ENCODE data around the gene TET1.

Gene TET1

DNA sequence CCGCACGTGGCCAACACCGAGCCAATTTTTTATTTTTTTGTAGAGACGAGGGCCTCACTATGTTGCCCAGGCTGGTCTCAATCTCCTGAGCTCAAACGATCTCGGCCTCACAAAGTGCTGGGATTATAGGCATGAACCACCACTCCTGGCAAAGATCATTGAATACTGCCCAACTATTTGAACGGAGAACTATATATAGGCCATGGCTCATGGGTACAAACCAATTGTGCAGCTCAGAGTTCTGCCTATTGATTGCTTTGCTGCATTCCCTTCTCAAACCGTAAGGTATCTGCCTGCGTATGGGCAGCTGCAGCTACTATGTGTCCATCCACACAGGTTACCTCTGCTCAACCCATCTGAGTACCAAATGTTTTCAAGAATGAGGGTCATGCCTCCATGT lies 23.2 kb upstream of the TET1 start:
- Histone ChIP-seq H3K9me3 (ENCODE audit: control extremely low read depth in 1 of 5, control insufficient read depth in 4 of 5, insufficient read depth in 2 of 5, low read depth in 1 of 5, low read length in 4 of 5) (no peaks in the 10 kb centered on the region), H3K4me1 (ENCODE audit: control extremely low read depth in 1 of 4, control insufficient read depth in 4 of 4, insufficient read depth in 4 of 4, low read length in 3 of 4) (no peaks in the 10 kb centered on the region), H3K36me3 (ENCODE audit: control insufficient read depth in 4 of 4, insufficient read depth in 4 of 4, low read length in 3 of 4) (no peaks in the 10 kb centered on the region), H3K27me3 (replicated peaks in 2 of 5; ENCODE audit: control insufficient read depth in 4 of 5, insufficient read depth in 5 of 5, low read length in 4 of 5) (no peaks in the 10 kb centered on the region), H3K4me3 (ENCODE audit: control insufficient read depth in 1 of 7, extremely low read depth in 1 of 7, insufficient read depth in 4 of 7, low read depth in 2 of 7, low read length in 6 of 7) (no peak overlapping the region), H3K27ac (ENCODE audit: insufficient read depth in 1 of 2, low read depth in 1 of 2, low read length in 2 of 2, poor library complexity in 1 of 2, severe bottlenecking in 2 of 2) (no peak overlapping the region)
- ChIA-PET CTCF (no interaction called here), POLR2A (no interaction called here)
- no peak for DNase-seq
- WGBS (ENCODE audit: insufficient coverage) = 87% methylated on average over 9 of the region's 9 CpGs

DNA sequence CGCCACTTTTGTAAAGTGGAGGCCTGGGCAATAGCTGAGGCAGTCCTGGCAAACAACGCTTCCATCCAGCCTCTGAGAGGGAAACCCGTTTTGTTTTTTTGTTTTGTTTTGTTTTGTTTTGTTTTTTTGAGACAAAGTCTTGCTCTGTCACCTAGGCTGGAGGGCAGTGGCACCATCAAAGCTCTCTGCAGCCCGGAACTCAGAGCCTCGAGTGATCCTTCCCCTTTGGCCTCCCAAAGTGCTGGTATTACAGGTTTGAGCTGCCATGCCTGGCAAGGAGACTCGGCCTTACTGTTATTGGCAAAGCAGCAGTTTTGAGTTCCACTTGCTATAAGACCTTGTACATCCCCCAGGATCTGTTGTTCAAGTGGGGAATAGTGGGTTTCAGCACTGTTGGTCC lies 22.3 kb upstream of the TET1 start:
- DNase-seq = no peak
- H3K36me3 ChIP-seq (ENCODE audit: control insufficient read depth in 4 of 4, insufficient read depth in 4 of 4, low read length in 3 of 4) = no peaks in the 10 kb centered on the region
- ChIA-PET CTCF (interaction anchor here (2.1 kb wide), 1 partner anchor 12 kb away, joined by 7 read pairs; no protein-coding TSS in a partner anchor), POLR2A (no interaction called here)
- no peaks in the 10 kb centered on the region for H3K4me1 ChIP-seq (ENCODE audit: control extremely low read depth in 1 of 4, control insufficient read depth in 4 of 4, insufficient read depth in 4 of 4, low read length in 3 of 4)
- 93% methylated on average over 5 of the region's 6 CpGs for whole genome bisulfite sequencing (ENCODE audit: insufficient coverage)
- H3K9me3 ChIP-seq (ENCODE audit: control extremely low read depth in 1 of 5, control insufficient read depth in 4 of 5, insufficient read depth in 2 of 5, low read depth in 1 of 5, low read length in 4 of 5) = no peaks in the 10 kb centered on the region
- no peak overlapping the region for H3K27ac ChIP-seq (ENCODE audit: insufficient read depth in 1 of 2, low read depth in 1 of 2, low read length in 2 of 2, poor library complexity in 1 of 2, severe bottlenecking in 2 of 2)
- no peaks in the 10 kb centered on the region for H3K27me3 ChIP-seq (replicated peaks in 2 of 5; ENCODE audit: control insufficient read depth in 4 of 5, insufficient read depth in 5 of 5, low read length in 4 of 5)
- H3K4me3 ChIP-seq (ENCODE audit: control insufficient read depth in 1 of 7, extremely low read depth in 1 of 7, insufficient read depth in 4 of 7, low read depth in 2 of 7, low read length in 6 of 7) = peak overlapping the region in 1 of 7 experiments; percentile 3

DNA sequence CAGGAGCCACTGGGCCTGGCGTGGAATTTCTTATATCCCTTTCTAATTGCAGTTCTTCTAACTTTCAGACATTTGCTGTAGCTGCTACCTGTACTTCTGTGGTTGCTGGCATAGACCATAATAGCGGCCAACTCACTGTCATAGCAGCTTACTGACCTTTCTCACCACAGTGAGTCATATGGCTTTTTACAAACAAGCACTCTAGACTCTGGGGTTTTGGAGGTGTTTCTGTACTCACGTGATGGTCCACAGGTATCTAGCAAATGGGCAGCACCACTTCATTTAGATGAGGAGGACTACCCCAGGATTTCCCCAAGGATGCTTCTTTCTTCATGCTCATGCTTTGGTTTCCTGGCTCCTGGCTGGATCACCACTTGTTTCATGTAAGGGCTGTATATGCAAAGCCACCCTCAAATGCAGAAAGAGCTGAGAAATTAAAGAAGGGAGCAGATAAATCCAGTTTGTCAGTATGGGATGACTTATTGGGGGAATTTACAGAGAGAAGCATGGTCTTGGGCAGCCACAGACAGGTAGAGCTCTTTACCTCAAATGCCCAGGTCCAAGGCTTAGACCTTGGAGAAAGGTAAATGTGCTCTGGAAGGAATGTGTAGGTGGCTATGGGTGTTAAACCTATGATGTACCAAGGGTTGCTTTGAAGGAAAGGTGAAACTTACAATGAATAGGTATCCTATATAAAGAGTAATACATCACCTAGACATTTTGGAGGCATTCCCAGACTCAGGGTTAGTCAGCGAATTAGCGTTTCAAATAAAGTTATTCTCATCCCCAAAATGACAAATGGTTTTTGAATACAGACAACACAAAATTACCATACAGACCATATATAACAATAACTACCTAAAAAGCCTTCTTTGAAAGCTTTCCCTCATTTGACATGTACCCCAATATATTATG lies 16.9 kb upstream of the TET1 start:
- H3K27me3 ChIP-seq (replicated peaks in 2 of 5; ENCODE audit: control insufficient read depth in 4 of 5, insufficient read depth in 5 of 5, low read length in 4 of 5) = no peaks in the 10 kb centered on the region
- no peaks in the 10 kb centered on the region for H3K9me3 ChIP-seq (ENCODE audit: control extremely low read depth in 1 of 5, control insufficient read depth in 4 of 5, insufficient read depth in 2 of 5, low read depth in 1 of 5, low read length in 4 of 5)
- no peaks in the 10 kb centered on the region for H3K36me3 ChIP-seq (ENCODE audit: control insufficient read depth in 4 of 4, insufficient read depth in 4 of 4, low read length in 3 of 4)
- WGBS (ENCODE audit: insufficient coverage) = 73% methylated on average over 4 of the region's 5 CpGs
- POLR2A ChIA-PET = no interaction called here
- H3K27ac ChIP-seq (ENCODE audit: insufficient read depth in 1 of 2, low read depth in 1 of 2, low read length in 2 of 2, poor library complexity in 1 of 2, severe bottlenecking in 2 of 2) = no peak overlapping the region
- CTCF ChIA-PET = interaction anchor here (0.5 to 0.9 kb wide), 3 partner anchors 13 to 394 kb away, joined by 3 read pairs; no protein-coding TSS in a partner anchor
- H3K4me1 ChIP-seq (ENCODE audit: control extremely low read depth in 1 of 4, control insufficient read depth in 4 of 4, insufficient read depth in 4 of 4, low read length in 3 of 4) = no peaks in the 10 kb centered on the region
- peak in 1 of 3 donors; percentile 11 for DNase-seq
- no peak overlapping the region for H3K4me3 ChIP-seq (ENCODE audit: control insufficient read depth in 1 of 7, extremely low read depth in 1 of 7, insufficient read depth in 4 of 7, low read depth in 2 of 7, low read length in 6 of 7)

DNA sequence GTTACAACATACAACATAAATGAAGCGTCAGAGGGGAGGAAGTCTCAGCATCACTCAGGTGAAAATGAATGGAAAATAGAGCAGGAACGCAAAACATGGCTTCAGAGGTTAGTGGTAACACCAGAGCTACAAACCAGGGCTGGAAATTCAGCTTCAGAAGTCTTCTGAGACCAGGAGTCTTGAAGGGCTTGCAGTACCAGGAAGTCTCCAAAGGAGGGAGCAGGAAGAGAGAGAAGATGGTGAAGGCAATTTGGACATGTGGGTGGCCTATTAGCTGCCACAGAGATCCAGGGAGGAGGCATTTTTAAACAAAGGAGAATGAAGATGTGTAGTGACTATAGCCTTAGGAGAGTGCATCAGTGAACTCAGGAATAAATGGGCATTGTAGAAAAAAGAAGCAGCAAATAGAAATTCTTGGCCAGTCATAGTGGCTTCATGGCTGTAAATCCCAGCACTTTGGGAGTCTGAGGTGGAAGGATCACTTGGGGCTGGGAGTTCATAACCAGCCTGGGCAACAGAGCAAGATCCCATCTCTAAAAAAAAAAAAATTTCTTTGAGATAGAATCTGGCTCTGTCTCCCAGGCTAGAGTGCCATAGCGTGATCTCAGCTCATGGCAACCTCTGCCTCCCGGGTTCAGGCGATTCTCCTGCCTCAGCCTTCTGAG lies 9.3 kb upstream of the TET1 start:
- Histone ChIP-seq H3K4me3 (ENCODE audit: control insufficient read depth in 1 of 7, extremely low read depth in 1 of 7, insufficient read depth in 4 of 7, low read depth in 2 of 7, low read length in 6 of 7) (no peak overlapping the region), H3K4me1 (ENCODE audit: control extremely low read depth in 1 of 4, control insufficient read depth in 4 of 4, insufficient read depth in 4 of 4, low read length in 3 of 4) (no peaks in the 10 kb centered on the region), H3K27me3 (replicated peaks in 2 of 5; ENCODE audit: control insufficient read depth in 4 of 5, insufficient read depth in 5 of 5, low read length in 4 of 5) (no peaks in the 10 kb centered on the region), H3K36me3 (ENCODE audit: control insufficient read depth in 4 of 4, insufficient read depth in 4 of 4, low read length in 3 of 4) (no peaks in the 10 kb centered on the region), H3K9me3 (ENCODE audit: control extremely low read depth in 1 of 5, control insufficient read depth in 4 of 5, insufficient read depth in 2 of 5, low read depth in 1 of 5, low read length in 4 of 5) (no peaks in the 10 kb centered on the region), H3K27ac (ENCODE audit: insufficient read depth in 1 of 2, low read depth in 1 of 2, low read length in 2 of 2, poor library complexity in 1 of 2, severe bottlenecking in 2 of 2) (no peak overlapping the region)
- ChIA-PET POLR2A (no interaction called here), CTCF (interaction anchor here (0.6 to 1.7 kb wide), 12 partner anchors 9 to 345 kb away, joined by 3 to 7 read pairs (median 4); partner anchors contain the start of gene TET1)
- WGBS (ENCODE audit: insufficient coverage) = 80% methylated on average over 2 of the region's 5 CpGs
- peak; percentile 71 to 84 (median 81) for DNase-seq

DNA sequence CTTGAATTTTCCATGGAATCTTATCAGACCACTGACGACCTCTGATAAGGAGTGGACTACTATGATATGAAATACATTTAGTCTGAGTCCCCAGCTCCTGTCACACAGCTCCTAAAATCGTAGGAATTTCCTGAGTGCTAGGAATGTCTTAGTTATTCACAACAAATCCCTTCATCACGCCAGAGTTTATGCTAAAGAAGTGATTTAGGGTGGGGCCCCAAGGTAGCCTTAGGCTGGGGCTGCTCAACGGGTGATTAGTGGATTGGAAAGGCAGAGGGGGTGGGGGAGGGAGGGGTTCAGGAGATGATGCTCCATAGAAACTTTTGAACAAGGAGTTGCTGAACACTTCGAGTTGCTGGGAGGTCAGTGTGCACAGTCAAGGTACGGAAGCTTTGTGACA lies 7.0 kb upstream of the TET1 start:
- Histone ChIP-seq H3K36me3 (ENCODE audit: control insufficient read depth in 4 of 4, insufficient read depth in 4 of 4, low read length in 3 of 4) (no peaks in the 10 kb centered on the region), H3K27ac (ENCODE audit: insufficient read depth in 1 of 2, low read depth in 1 of 2, low read length in 2 of 2, poor library complexity in 1 of 2, severe bottlenecking in 2 of 2) (no peak overlapping the region), H3K27me3 (replicated peaks in 2 of 5; ENCODE audit: control insufficient read depth in 4 of 5, insufficient read depth in 5 of 5, low read length in 4 of 5) (peaks cover 0 to 15% (median 3%) of the 10 kb centered on the region in 5 experiments), H3K9me3 (ENCODE audit: control extremely low read depth in 1 of 5, control insufficient read depth in 4 of 5, insufficient read depth in 2 of 5, low read depth in 1 of 5, low read length in 4 of 5) (no peaks in the 10 kb centered on the region), H3K4me1 (ENCODE audit: control extremely low read depth in 1 of 4, control insufficient read depth in 4 of 4, insufficient read depth in 4 of 4, low read length in 3 of 4) (no peaks in the 10 kb centered on the region), H3K4me3 (ENCODE audit: control insufficient read depth in 1 of 7, extremely low read depth in 1 of 7, insufficient read depth in 4 of 7, low read depth in 2 of 7, low read length in 6 of 7) (no peak overlapping the region)
- ChIA-PET POLR2A (no interaction called here), CTCF (interaction anchor here (0.6 kb wide), 2 partner anchors 54 to 230 kb away, joined by 3 to 4 read pairs; no protein-coding TSS in a partner anchor)
- DNase-seq = no peak
- 80% methylated on average over 2 of the region's 6 CpGs for WGBS (ENCODE audit: insufficient coverage)

DNA sequence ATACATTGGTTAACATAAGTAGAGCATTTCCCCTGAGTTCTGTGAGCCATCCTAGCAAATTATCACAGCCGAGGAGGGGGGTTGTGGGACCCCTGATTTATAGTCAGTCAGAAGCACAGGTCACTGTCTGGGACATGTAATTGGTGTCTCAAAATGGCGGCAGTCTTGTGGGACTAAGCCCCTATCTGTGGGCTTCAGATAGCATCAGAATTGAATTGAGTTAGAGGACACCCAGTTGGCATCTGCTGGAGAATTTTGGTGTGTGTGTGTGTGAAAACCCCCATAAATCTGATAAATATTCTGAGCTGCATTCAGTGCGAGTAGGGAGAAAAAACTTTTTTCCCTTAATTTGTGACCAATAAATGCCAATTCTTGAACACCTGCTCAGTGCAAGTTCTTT lies 6.5 kb upstream of the TET1 start:
- Histone ChIP-seq H3K9me3 (ENCODE audit: control extremely low read depth in 1 of 5, control insufficient read depth in 4 of 5, insufficient read depth in 2 of 5, low read depth in 1 of 5, low read length in 4 of 5) (no peaks in the 10 kb centered on the region), H3K27ac (ENCODE audit: insufficient read depth in 1 of 2, low read depth in 1 of 2, low read length in 2 of 2, poor library complexity in 1 of 2, severe bottlenecking in 2 of 2) (no peak overlapping the region), H3K4me1 (ENCODE audit: control extremely low read depth in 1 of 4, control insufficient read depth in 4 of 4, insufficient read depth in 4 of 4, low read length in 3 of 4) (no peaks in the 10 kb centered on the region), H3K36me3 (ENCODE audit: control insufficient read depth in 4 of 4, insufficient read depth in 4 of 4, low read length in 3 of 4) (no peaks in the 10 kb centered on the region), H3K27me3 (replicated peaks in 2 of 5; ENCODE audit: control insufficient read depth in 4 of 5, insufficient read depth in 5 of 5, low read length in 4 of 5) (peaks cover 0 to 19% (median 6%) of the 10 kb centered on the region in 5 experiments), H3K4me3 (ENCODE audit: control insufficient read depth in 1 of 7, extremely low read depth in 1 of 7, insufficient read depth in 4 of 7, low read depth in 2 of 7, low read length in 6 of 7) (no peak overlapping the region)
- WGBS (ENCODE audit: insufficient coverage) = 100% methylated on average over 2 of the region's 3 CpGs
- no peak for DNase-seq
- CTCF ChIA-PET = interaction anchor here (0.6 kb wide), 1 partner anchor 53 kb away, joined by 3 read pairs; no protein-coding TSS in a partner anchor
- POLR2A ChIA-PET = no interaction called here

DNA sequence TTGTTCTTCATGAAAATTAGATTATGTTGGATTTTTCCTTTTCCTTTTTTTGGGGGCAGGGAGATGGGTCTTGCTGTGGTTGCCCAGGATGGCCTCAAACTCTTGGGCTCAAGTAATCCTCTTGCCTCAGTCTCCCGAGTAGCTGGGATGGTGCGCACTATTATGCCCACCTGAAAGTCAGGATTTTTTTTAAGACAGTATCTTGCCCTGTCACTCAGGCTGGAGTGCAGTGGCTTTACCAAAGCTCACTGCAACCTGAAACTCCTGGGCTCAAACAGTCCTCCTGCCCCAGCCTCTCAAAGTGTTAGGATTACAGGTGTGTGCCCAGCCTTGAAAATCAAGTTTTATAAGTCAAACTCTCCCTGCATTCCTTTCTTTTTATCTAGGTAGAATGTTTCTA lies 1.7 kb upstream of the TET1 start:
- Histone ChIP-seq H3K9me3 (ENCODE audit: control extremely low read depth in 1 of 5, control insufficient read depth in 4 of 5, insufficient read depth in 2 of 5, low read depth in 1 of 5, low read length in 4 of 5) (no peaks in the 10 kb centered on the region), H3K27me3 (replicated peaks in 2 of 5; ENCODE audit: control insufficient read depth in 4 of 5, insufficient read depth in 5 of 5, low read length in 4 of 5) (peaks cover 4 to 64% (median 25%) of the 10 kb centered on the region in 5 experiments), H3K4me3 (ENCODE audit: control insufficient read depth in 1 of 7, extremely low read depth in 1 of 7, insufficient read depth in 4 of 7, low read depth in 2 of 7, low read length in 6 of 7) (no peak overlapping the region), H3K36me3 (ENCODE audit: control insufficient read depth in 4 of 4, insufficient read depth in 4 of 4, low read length in 3 of 4) (no peaks in the 10 kb centered on the region), H3K27ac (ENCODE audit: insufficient read depth in 1 of 2, low read depth in 1 of 2, low read length in 2 of 2, poor library complexity in 1 of 2, severe bottlenecking in 2 of 2) (no peak overlapping the region), H3K4me1 (ENCODE audit: control extremely low read depth in 1 of 4, control insufficient read depth in 4 of 4, insufficient read depth in 4 of 4, low read length in 3 of 4) (peaks cover 8 to 33% (median 27%) of the 10 kb centered on the region in 4 experiments)
- no peak for DNase-seq
- CTCF ChIA-PET = interaction anchor here (2.7 kb wide), 1 partner anchor 42 kb away, joined by 8 read pairs; no protein-coding TSS in a partner anchor
- POLR2A ChIA-PET = no interaction called here
- 94% methylated on average over 2 of the region's 2 CpGs for WGBS (ENCODE audit: insufficient coverage)

Data from common myeloid progenitor, CD34-positive (primary cell).